Measurements from ENCODE around the gene GPX2. TPM values are rescaled to one million over a fixed set of nuclear protein-coding genes. Genes with fewer than 3 reads are reported as not detected.
A peak's percentile ranks its signal among the peaks of the same experiment; 100 is the strongest.

GPX2 gene
- total RNA-seq (not detected), polyA plus RNA-seq (ENCODE audit: insufficient read depth in 1 of 8, insufficient read length in 8 of 8, low replicate concordance in 1 of 8) (1 to 10 TPM in 1 of 8 donors, under 1 TPM in 7; 0.24 to 1.3 (median 0.39) TPM)
- long read RNA-seq, donor 1 = 0 reads
- long read RNA-seq, donor 2 = 0 reads
- long read RNA-seq, donor 3 = 0 reads
- long read RNA-seq, donor 4 = 0 reads
- long read RNA-seq, donor 5 = 0 reads
- long read RNA-seq, donor 6 = 0 reads
- long read RNA-seq, donor 7 = 0 reads
- long read RNA-seq, donor 8 = 0 reads
- long read RNA-seq, donor 9 = 0 reads
- long read RNA-seq, donor 10 = 0 reads
- long read RNA-seq, donor 11 = 0 reads

DNA sequence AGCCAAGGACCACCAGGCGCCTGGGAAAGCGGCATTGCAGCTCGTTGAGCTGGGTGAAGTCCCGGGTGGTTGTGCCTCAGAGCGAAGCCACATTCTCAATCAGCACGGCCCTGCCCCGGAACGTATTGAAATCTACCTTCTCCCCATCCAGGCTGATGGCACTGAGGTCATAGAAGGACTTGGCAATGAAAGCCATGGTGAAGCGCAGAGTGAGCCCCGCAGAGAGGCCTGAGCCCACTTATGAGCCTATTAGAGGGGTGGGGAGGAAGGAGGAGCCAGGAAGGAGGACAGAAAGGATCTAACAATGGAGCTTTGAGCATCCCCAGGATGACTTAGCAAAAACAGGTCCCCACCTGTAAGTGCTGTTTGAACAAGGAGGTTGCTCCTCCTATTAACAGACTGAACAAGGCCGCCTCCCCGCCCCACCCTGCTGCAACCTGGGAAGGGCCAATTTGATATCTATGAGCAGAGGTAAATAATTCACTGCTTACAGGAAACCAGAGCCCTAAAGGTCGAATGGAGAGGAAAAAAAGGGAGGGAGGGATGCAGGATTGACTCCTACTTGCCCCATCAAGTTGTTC lies at the start of gene GPX2:
GPX2 (minus strand) TSS at position 215 of the 581 bp plus-strand sequence; CDS start at position 196, 19 bp downstream.
- H3K36me3 ChIP-seq (ENCODE audit: control insufficient read depth, insufficient read depth, low read length) = peaks cover 19% of the 10 kb centered on the region
- no peaks in the 10 kb centered on the region for H3K9me3 ChIP-seq (replicated peaks; ENCODE audit: control insufficient read depth, low read depth, low read length)
- no peak within 1 kb of the TSS for H3K4me3 ChIP-seq (ENCODE audit: low read length)
- no peaks in the 10 kb centered on the region for H3K27me3 ChIP-seq (ENCODE audit: control insufficient read depth, insufficient read depth, low read length)
- peaks cover 15% of the 10 kb centered on the region for H3K4me1 ChIP-seq (ENCODE audit: control insufficient read depth, insufficient read depth, low read length)
- H3K27ac ChIP-seq (ENCODE audit: low read length) = no peak within 1 kb of the TSS
- no peak for DNase-seq
- 54% methylated on average over 4 of the region's 13 CpGs for WGBS (ENCODE audit: insufficient coverage)

- no peak overlapping the region for H3K27ac ChIP-seq (ENCODE audit: low read length)
- no CpG with 5 or more reads among the region's 4 CpGs for WGBS (ENCODE audit: insufficient coverage)
- H3K4me3 ChIP-seq (ENCODE audit: low read length) = no peak overlapping the region
- no peaks in the 10 kb centered on the region for H3K27me3 ChIP-seq (ENCODE audit: control insufficient read depth, insufficient read depth, low read length)
- peaks cover 7% of the 10 kb centered on the region for H3K4me1 ChIP-seq (ENCODE audit: control insufficient read depth, insufficient read depth, low read length)
- DNase-seq = no peak
- H3K9me3 ChIP-seq (replicated peaks; ENCODE audit: control insufficient read depth, low read depth, low read length) = no peaks in the 10 kb centered on the region
- no peaks in the 10 kb centered on the region for H3K36me3 ChIP-seq (ENCODE audit: control insufficient read depth, insufficient read depth, low read length)
Observed at GRCh38 chr14:64990939-64991338, 48.4 kb upstream of the GPX2 start.

GRCh38 chr14:64990296-64990695 lies 47.8 kb upstream of the GPX2 start:
- Histone ChIP-seq H3K27ac (ENCODE audit: low read length) (no peak overlapping the region), H3K36me3 (ENCODE audit: control insufficient read depth, insufficient read depth, low read length) (no peaks in the 10 kb centered on the region), H3K27me3 (ENCODE audit: control insufficient read depth, insufficient read depth, low read length) (no peaks in the 10 kb centered on the region), H3K9me3 (replicated peaks; ENCODE audit: control insufficient read depth, low read depth, low read length) (no peaks in the 10 kb centered on the region), H3K4me1 (ENCODE audit: control insufficient read depth, insufficient read depth, low read length) (peaks cover 7% of the 10 kb centered on the region), H3K4me3 (ENCODE audit: low read length) (no peak overlapping the region)
- DNase-seq = no peak
- WGBS (ENCODE audit: insufficient coverage) = 57% methylated on average over 1 of the region's 3 CpGs

- DNase-seq = no peak
- peak overlapping the region; percentile 91 for H3K27ac ChIP-seq (ENCODE audit: low read length)
- peaks cover 9% of the 10 kb centered on the region for H3K4me1 ChIP-seq (ENCODE audit: control insufficient read depth, insufficient read depth, low read length)
- no peaks in the 10 kb centered on the region for H3K36me3 ChIP-seq (ENCODE audit: control insufficient read depth, insufficient read depth, low read length)
- peaks cover 2% of the 10 kb centered on the region for H3K27me3 ChIP-seq (ENCODE audit: control insufficient read depth, insufficient read depth, low read length)
- no peaks in the 10 kb centered on the region for H3K9me3 ChIP-seq (replicated peaks; ENCODE audit: control insufficient read depth, low read depth, low read length)
- peak overlapping the region; percentile 82 for H3K4me3 ChIP-seq (ENCODE audit: low read length)
- 0% methylated on average over 7 of the region's 8 CpGs for WGBS (ENCODE audit: insufficient coverage)
Observed at GRCh38 chr14:64987438-64987767, 44.9 kb upstream of the GPX2 start.

DNA sequence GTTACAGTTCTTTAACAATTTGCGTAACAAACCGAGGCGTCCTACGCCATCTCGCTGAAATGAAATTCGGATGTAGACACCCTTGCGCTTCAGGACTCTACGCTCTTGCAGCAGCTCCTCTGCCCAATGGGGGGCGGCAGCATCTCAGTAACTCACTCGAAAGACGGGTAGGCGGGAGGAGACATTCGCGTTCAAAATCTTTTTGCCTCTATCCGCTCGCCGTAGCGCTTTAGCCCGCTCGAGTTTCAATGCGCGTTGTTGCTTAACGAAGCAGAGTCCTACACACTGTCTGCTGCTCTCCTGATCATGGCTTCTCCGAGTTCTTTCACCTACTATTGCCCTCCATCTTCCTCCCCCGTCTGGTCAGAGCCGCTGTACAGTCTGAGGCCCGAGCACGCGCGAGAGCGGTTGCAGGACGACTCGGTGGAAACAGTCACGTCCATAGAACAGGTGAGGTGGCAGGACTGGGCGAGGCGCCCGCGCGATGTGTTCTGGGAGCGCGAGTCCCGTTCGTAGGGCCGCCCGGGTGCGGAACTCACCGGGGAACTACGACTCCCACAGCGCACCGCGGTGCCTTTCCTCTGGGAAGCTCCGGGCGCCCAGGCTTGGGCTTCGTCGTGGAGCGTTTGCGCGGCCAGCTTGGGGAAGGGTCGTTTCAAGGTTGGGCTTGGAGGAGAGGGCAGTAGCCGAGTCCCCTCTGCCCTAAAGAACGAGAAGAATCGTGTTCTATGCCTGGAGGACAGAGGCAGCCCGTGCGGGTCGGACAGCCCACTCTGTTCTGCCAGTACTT lies 44.3 kb upstream of the GPX2 start, which contains the start of gene FNTB:
FNTB (plus strand) TSS at position 248 of the 790 bp plus-strand sequence; CDS start at position 307, 59 bp downstream.
- Histone ChIP-seq H3K27me3 (ENCODE audit: control insufficient read depth, insufficient read depth, low read length) (peaks cover 2% of the 10 kb centered on the region), H3K4me1 (ENCODE audit: control insufficient read depth, insufficient read depth, low read length) (peaks cover 9% of the 10 kb centered on the region), H3K4me3 (ENCODE audit: low read length) (peak within 1 kb of the TSS; percentile 82), H3K36me3 (ENCODE audit: control insufficient read depth, insufficient read depth, low read length) (no peaks in the 10 kb centered on the region), H3K9me3 (replicated peaks; ENCODE audit: control insufficient read depth, low read depth, low read length) (no peaks in the 10 kb centered on the region), H3K27ac (ENCODE audit: low read length) (peak within 1 kb of the TSS; percentile 91)
- peak; percentile 99 for DNase-seq
- under 1% methylated on average over 59 of the region's 65 CpGs for WGBS (ENCODE audit: insufficient coverage)

DNA sequence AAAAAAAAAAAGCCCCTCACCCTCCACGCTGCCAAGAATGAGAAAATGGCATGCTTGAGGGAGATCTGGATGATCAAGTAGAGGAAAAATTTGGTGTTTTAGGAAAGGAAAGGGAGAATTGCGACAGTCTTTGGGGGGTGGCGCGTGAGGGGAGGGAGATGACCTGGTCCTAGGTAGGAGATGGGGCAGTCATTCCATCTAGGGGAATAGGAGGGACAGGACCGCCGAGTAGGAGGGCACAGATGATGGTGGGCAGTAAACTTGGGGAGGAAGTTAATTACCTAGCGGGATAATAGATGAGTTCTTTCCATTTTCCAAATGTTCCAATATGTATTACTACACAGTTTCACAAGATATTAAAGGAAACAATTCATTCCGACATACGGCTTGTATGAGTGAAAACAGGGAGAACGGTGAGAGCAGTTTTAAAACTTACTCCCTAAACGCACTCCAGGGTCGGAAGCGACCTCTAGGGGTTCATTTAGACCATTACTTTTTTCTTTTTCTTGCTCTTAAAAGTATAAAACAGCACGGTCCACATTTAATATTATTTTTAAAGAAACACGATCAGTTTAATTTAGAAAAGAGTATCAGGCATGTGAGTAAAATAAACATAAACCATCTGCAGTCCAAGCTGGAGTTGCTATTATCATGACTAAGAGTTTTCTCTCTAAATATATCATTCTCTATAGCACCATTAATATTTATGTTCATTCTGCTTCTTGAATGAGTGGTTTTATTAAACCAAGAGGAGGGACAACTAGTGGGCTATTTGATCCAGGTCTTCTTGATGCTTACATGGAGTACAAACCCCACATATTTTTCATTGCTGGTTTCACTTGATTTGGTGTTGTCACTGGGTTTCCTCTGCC lies 41.1 kb upstream of the GPX2 start:
- H3K27ac ChIP-seq (ENCODE audit: low read length) = no peak overlapping the region
- H3K36me3 ChIP-seq (ENCODE audit: control insufficient read depth, insufficient read depth, low read length) = no peaks in the 10 kb centered on the region
- H3K9me3 ChIP-seq (replicated peaks; ENCODE audit: control insufficient read depth, low read depth, low read length) = no peaks in the 10 kb centered on the region
- peaks cover 9% of the 10 kb centered on the region for H3K4me1 ChIP-seq (ENCODE audit: control insufficient read depth, insufficient read depth, low read length)
- peaks cover 2% of the 10 kb centered on the region for H3K27me3 ChIP-seq (ENCODE audit: control insufficient read depth, insufficient read depth, low read length)
- peak; percentile 74 for DNase-seq
- no peak overlapping the region for H3K4me3 ChIP-seq (ENCODE audit: low read length)
- WGBS (ENCODE audit: insufficient coverage) = 10% methylated on average over 5 of the region's 15 CpGs

DNA sequence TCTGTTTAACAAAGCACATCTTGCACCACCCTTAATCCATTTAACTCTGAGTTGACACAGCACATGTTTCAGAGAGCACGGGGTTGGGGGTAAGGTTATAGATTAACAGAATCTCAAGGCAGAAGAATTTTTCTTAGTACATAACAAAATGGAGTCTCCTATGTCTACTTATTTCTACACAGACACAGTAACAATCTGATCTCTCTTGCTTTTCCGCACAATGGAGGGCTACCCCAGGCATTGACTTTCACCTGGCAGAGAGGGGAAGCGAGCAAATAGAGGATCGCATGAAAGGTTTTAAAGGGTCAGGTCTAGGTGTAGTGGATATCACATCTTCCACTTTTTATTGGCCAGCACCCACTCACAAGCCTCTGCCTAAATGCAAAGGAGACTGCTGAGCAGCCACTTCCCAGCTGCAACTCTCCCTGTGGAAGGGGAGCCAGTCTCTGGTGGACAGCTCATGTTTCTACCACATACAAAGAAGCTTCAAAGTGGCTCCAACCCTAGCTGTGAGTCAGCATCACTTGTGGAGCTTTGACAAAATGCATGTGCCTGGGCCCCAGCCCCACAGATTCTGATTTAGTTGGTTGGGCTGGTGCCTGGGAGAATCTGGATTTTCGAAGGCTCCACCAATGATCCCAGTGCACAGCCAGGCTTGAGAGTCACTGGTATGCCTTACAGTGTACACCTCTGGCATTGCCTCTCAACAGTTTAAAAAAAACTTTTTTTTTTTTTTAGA lies 37.0 kb upstream of the GPX2 start:
- WGBS (ENCODE audit: insufficient coverage) = 80% methylated on average over 1 of the region's 5 CpGs
- H3K27ac ChIP-seq (ENCODE audit: low read length) = no peak overlapping the region
- DNase-seq = no peak

GRCh38 chr14:64974563-64974962 lies 32.0 kb upstream of the GPX2 start:
- DNase-seq = no peak
- H3K9me3 ChIP-seq (replicated peaks; ENCODE audit: control insufficient read depth, low read depth, low read length) = no peaks in the 10 kb centered on the region
- H3K36me3 ChIP-seq (ENCODE audit: control insufficient read depth, insufficient read depth, low read length) = no peaks in the 10 kb centered on the region
- peaks cover 23% of the 10 kb centered on the region for H3K4me1 ChIP-seq (ENCODE audit: control insufficient read depth, insufficient read depth, low read length)
- WGBS (ENCODE audit: insufficient coverage) = 43% methylated on average over 4 of the region's 8 CpGs
- peaks cover 5% of the 10 kb centered on the region for H3K27me3 ChIP-seq (ENCODE audit: control insufficient read depth, insufficient read depth, low read length)
- H3K4me3 ChIP-seq (ENCODE audit: low read length) = no peak overlapping the region
- no peak overlapping the region for H3K27ac ChIP-seq (ENCODE audit: low read length)

More for the DNA sequence above, 37.0 kb upstream of the GPX2 start:
- Histone ChIP-seq H3K36me3 (ENCODE audit: control insufficient read depth, insufficient read depth, low read length) (no peaks in the 10 kb centered on the region), H3K4me1 (ENCODE audit: control insufficient read depth, insufficient read depth, low read length) (peaks cover 2% of the 10 kb centered on the region), H3K27me3 (ENCODE audit: control insufficient read depth, insufficient read depth, low read length) (peaks cover 7% of the 10 kb centered on the region), H3K9me3 (replicated peaks; ENCODE audit: control insufficient read depth, low read depth, low read length) (no peaks in the 10 kb centered on the region), H3K4me3 (ENCODE audit: low read length) (no peak overlapping the region)

DNA sequence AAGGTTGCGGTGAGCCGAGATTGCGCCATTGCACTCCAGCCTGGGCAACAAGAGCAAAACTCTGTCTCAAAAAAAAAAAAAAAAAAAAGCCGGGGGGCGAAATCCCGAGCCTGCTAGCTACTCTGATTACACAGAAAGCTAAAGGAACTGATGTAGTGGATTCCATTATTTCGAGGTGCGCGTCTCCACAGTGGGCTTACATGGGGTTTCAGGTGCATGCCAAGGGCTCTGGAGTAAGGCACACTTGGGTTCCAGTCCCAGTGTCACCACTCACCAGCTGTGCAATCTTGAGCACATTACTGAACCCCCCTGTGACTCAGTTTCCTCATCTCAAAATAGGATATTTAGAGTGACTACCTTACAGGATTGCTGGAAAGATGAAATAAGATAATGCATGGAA lies 31.3 kb upstream of the GPX2 start:
- H3K27me3 ChIP-seq (ENCODE audit: control insufficient read depth, insufficient read depth, low read length) = peaks cover 5% of the 10 kb centered on the region
- H3K4me3 ChIP-seq (ENCODE audit: low read length) = no peak overlapping the region
- peaks cover 29% of the 10 kb centered on the region for H3K4me1 ChIP-seq (ENCODE audit: control insufficient read depth, insufficient read depth, low read length)
- DNase-seq = no peak
- no peaks in the 10 kb centered on the region for H3K36me3 ChIP-seq (ENCODE audit: control insufficient read depth, insufficient read depth, low read length)
- H3K9me3 ChIP-seq (replicated peaks; ENCODE audit: control insufficient read depth, low read depth, low read length) = no peaks in the 10 kb centered on the region
- WGBS (ENCODE audit: insufficient coverage) = 100% methylated on average over 3 of the region's 9 CpGs
- H3K27ac ChIP-seq (ENCODE audit: low read length) = no peak overlapping the region
